Rectal smooth muscle tissue (tissue), 1 donor: Measurements from ENCODE around the gene PHKA2.

Experiments
- H3K27ac ChIP-seq: one replicate; pipeline ENCODE4 v1.7.0; 2013; ENCODE audit warnings: low read depth, low read length, inconsistent platforms
- H3K27me3 ChIP-seq: one replicate; pipeline ENCODE4 v1.7.0; 2013; ENCODE audit warnings: low read length; ENCODE audit not compliant: control insufficient read depth, insufficient read depth
- H3K36me3 ChIP-seq: one replicate; pipeline ENCODE4 v1.7.0; 2013; ENCODE audit warnings: low read length; ENCODE audit not compliant: control insufficient read depth, insufficient read depth
- H3K4me1 ChIP-seq: one replicate; pipeline ENCODE4 v1.7.0; 2013; ENCODE audit warnings: low read length; ENCODE audit not compliant: control insufficient read depth, insufficient read depth
- H3K4me3 ChIP-seq: one replicate; pipeline ENCODE4 v1.7.0; 2013; ENCODE audit warnings: low read length
- H3K9ac ChIP-seq: one replicate; pipeline ENCODE4 v1.7.0; 2013; ENCODE audit warnings: low read length

Gene PHKA2

DNA sequence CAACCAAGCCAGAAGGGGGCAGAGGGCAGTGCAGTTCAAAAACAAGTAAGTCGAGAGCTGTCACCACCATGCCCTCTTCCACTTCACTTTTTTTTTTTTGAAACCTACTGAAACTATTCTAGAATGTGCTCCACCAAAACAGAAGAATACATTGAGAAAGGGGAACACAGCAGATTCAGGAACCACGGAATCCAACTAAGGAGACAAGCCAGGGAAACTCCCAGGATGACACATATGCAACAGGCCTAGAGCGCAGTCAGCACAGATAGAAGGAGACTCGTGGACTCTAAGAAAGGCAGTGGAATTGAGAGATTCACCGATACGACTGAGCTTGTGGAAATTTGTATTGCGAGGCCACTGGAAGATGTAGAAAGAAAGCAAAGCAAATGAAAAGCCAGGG, 66.1 kb downstream of the PHKA2 start:
- no peak overlapping the region for H3K27ac ChIP-seq
- no peaks in the 10 kb centered on the region for H3K27me3 ChIP-seq
- H3K9ac ChIP-seq = no peak overlapping the region
- no peak overlapping the region for H3K4me3 ChIP-seq
- H3K36me3 ChIP-seq = no peaks in the 10 kb centered on the region
- H3K4me1 ChIP-seq = no peaks in the 10 kb centered on the region

- Histone ChIP-seq H3K9ac (no peak overlapping the region), H3K27ac (no peak overlapping the region), H3K4me1 (no peaks in the 10 kb centered on the region), H3K27me3 (no peaks in the 10 kb centered on the region), H3K4me3 (no peak overlapping the region), H3K36me3 (peaks cover 5% of the 10 kb centered on the region)
Measured at GRCh38 chrX:18906286-18906685, 77.6 kb downstream of the PHKA2 start.

- Histone ChIP-seq H3K27ac (no peak overlapping the region), H3K36me3 (no peaks in the 10 kb centered on the region), H3K27me3 (no peaks in the 10 kb centered on the region), H3K4me1 (no peaks in the 10 kb centered on the region), H3K4me3 (no peak overlapping the region), H3K9ac (no peak overlapping the region)
Measured at GRCh38 chrX:18900401-18900976, 83.4 kb downstream of the PHKA2 start.

- H3K9ac ChIP-seq = no peak overlapping the region
- no peak overlapping the region for H3K4me3 ChIP-seq
- H3K27me3 ChIP-seq = no peaks in the 10 kb centered on the region
- H3K4me1 ChIP-seq = no peaks in the 10 kb centered on the region
- no peak overlapping the region for H3K27ac ChIP-seq
- no peaks in the 10 kb centered on the region for H3K36me3 ChIP-seq
Measured at GRCh38 chrX:18899796-18900380, 84.0 kb downstream of the PHKA2 start.

DNA sequence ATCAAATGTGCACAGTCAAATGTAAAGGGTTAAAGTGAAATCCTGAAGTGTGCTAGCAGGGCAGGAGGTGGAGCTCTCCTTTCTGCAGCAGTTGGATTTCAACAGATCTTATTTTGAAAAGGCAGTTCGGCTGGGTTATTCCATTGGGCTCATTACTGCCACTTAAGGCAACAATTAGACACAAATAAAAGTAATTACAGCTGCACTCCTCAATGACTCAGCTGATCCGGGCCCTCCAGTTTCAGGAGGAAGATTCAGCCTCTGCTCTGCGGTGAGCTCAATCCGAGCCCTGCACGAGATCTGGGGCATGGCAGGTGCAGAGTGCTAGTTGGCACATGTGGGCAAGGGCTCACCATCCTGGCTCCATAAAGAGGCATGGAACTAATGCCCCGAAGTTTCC, 85.4 kb downstream of the PHKA2 start:
- H3K36me3 ChIP-seq = no peaks in the 10 kb centered on the region

GRCh38 chrX:18898091-18898490, 85.8 kb downstream of the PHKA2 start:
- H3K9ac ChIP-seq = no peak overlapping the region
- H3K27ac ChIP-seq = no peak overlapping the region
- peaks cover 4% of the 10 kb centered on the region for H3K36me3 ChIP-seq
- no peak overlapping the region for H3K4me3 ChIP-seq
- H3K4me1 ChIP-seq = no peaks in the 10 kb centered on the region
- H3K27me3 ChIP-seq = no peaks in the 10 kb centered on the region

More for the DNA sequence above, 85.4 kb downstream of the PHKA2 start:
- Histone ChIP-seq H3K4me1 (no peaks in the 10 kb centered on the region), H3K27me3 (no peaks in the 10 kb centered on the region), H3K4me3 (no peak overlapping the region), H3K9ac (no peak overlapping the region), H3K27ac (no peak overlapping the region)

DNA sequence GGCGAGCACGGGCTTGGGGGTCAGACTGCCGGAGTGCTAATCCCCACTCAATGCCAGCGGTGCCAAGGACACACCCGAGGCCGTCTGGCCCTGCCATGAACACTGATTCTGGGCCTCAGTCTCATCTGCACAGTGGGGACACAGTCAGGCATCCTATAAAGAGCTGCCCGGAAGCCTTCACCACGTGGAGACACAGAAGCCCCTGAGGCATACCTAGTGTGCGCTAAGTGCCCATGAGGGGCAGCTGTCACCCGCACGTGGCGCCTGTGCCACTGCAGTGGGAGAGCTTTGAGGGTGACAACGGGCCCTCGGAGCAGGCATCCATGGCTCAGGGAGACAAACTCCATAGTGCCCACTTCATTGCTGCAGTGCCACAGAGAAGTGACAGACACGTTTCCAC, 86.3 kb downstream of the PHKA2 start:
- peaks cover 4% of the 10 kb centered on the region for H3K36me3 ChIP-seq
- H3K4me1 ChIP-seq = no peaks in the 10 kb centered on the region
- no peak overlapping the region for H3K27ac ChIP-seq
- H3K27me3 ChIP-seq = no peaks in the 10 kb centered on the region
- H3K4me3 ChIP-seq = no peak overlapping the region
- H3K9ac ChIP-seq = no peak overlapping the region

GRCh38 chrX:18896680-18897544, 87.0 kb downstream of the PHKA2 start:
- H3K27me3 ChIP-seq = no peaks in the 10 kb centered on the region
- no peaks in the 10 kb centered on the region for H3K4me1 ChIP-seq
- peaks cover 4% of the 10 kb centered on the region for H3K36me3 ChIP-seq
- H3K4me3 ChIP-seq = no peak overlapping the region
- no peak overlapping the region for H3K27ac ChIP-seq
- no peak overlapping the region for H3K9ac ChIP-seq

GRCh38 chrX:18895189-18895951, 88.5 kb downstream of the PHKA2 start:
- H3K9ac ChIP-seq = no peak overlapping the region
- H3K4me1 ChIP-seq = no peaks in the 10 kb centered on the region
- peaks cover 4% of the 10 kb centered on the region for H3K36me3 ChIP-seq
- no peak overlapping the region for H3K27ac ChIP-seq
- H3K4me3 ChIP-seq = no peak overlapping the region
- H3K27me3 ChIP-seq = no peaks in the 10 kb centered on the region

DNA sequence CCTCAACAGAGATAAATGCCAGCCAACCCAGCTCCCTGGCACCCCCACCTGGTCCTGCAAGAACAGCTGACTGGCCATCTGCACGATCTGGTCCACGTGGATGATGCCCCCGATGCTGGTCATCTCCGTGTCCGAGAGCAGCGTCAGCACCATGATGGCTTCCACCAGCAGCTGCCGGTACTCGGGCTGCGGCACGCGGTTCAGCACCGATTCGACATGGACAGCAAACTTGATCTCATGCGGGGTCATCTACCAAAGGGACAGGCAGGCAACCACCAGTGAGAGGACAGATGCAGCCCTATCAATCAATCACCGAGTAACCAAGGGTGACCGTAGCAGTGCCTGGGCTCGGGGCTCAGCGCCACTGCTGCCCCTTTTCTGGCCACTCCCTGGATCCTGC, 89.8 kb downstream of the PHKA2 start:
- Histone ChIP-seq H3K4me3 (no peak overlapping the region), H3K27me3 (no peaks in the 10 kb centered on the region), H3K9ac (no peak overlapping the region), H3K27ac (no peak overlapping the region), H3K36me3 (peaks cover 4% of the 10 kb centered on the region), H3K4me1 (no peaks in the 10 kb centered on the region)

DNA sequence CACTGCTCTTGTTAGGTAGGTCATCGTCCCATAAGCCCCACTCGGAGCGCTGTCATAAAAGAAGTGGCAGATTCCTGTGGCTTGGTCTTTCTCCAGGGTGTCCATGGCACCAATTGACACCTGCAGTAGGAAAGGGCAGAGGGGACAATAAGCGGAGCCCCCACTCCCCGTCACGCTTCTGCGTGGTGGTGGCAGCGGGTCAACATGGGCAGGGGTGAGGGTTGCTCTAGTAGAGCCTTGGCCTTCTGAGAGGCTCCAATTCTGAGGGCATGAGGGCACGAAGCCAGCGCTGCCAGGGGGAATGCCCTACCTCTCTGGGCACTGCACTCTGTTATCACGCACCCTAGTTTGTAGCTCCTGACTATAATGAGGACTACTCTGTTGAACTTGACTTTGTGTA, 90.4 kb downstream of the PHKA2 start:
- H3K4me3 ChIP-seq = no peak overlapping the region
- H3K36me3 ChIP-seq = peaks cover 4% of the 10 kb centered on the region
- H3K4me1 ChIP-seq = no peaks in the 10 kb centered on the region
- no peaks in the 10 kb centered on the region for H3K27me3 ChIP-seq
- no peak overlapping the region for H3K27ac ChIP-seq
- no peak overlapping the region for H3K9ac ChIP-seq

- Histone ChIP-seq H3K4me1 (no peaks in the 10 kb centered on the region), H3K9ac (no peak overlapping the region), H3K27me3 (no peaks in the 10 kb centered on the region), H3K36me3 (peaks cover 4% of the 10 kb centered on the region), H3K4me3 (no peak overlapping the region), H3K27ac (no peak overlapping the region)
Measured at GRCh38 chrX:18892899-18893298, 91.0 kb downstream of the PHKA2 start.
